LNCaP clone FGC (cell line): ENCODE results near the gene CMPK1.
"Not testable (repeated sequence)": the region's sequence is repeated elsewhere in the genome, so short reads cannot be mapped to it uniquely, and the experiment has no call there.

Experiments used
- DNase-seq: peaks from one replicate; pipeline ENCODE4 v3.0.0-alpha.2; 2011; ENCODE audit warnings: low read depth
- H3K4me3 ChIP-seq: 2 replicates; pipeline ENCODE4 v1.5.1; 2011; ENCODE audit warnings: mild to moderate bottlenecking, low read depth, low read length, control low read depth
- CTCF ChIP-seq: IDR thresholded peaks from 2 replicates; pipeline ENCODE4 v1.5.1; 2012; ENCODE audit warnings: mild to moderate bottlenecking; ENCODE audit not compliant: control insufficient read depth, insufficient read depth; ENCODE audit errors: extremely low read depth

CMPK1 gene

GRCh38 chr1:47313915-47314664, 19.5 kb upstream of the CMPK1 start, which contains the start of gene STIL:
Gene STIL, minus strand, starts transcription at chr1:47314147. Its CDS starts 3,828 bp downstream, at chr1:47310319.
- TF ChIP-seq CTCF: no peak
- peak; percentile 99 for DNase-seq
- H3K4me3 ChIP-seq: peak within 1 kb of the TSS; percentile 95

GRCh38 chr1:47317841-47318240, 15.7 kb upstream of the CMPK1 start:
- no peak for DNase-seq
- TF ChIP-seq CTCF: no peak
- H3K4me3 ChIP-seq: no peak overlapping the region

- not testable (repeated sequence) for H3K4me3 ChIP-seq
These were observed 13.6 kb upstream of the CMPK1 start for GRCh38 chr1:47319968-47320367.

GRCh38 chr1:47323599-47324031, 10.0 kb upstream of the CMPK1 start:
- no peak overlapping the region for H3K4me3 ChIP-seq
- DNase-seq: no peak

More at GRCh38 chr1:47319968-47320367, 13.6 kb upstream of the CMPK1 start:
- DNase-seq: not testable (repeated sequence)

GRCh38 chr1:47324682-47325081, 8.9 kb upstream of the CMPK1 start:
- no peak for TF ChIP-seq CTCF
- no peak for DNase-seq
- H3K4me3 ChIP-seq: no peak overlapping the region

More at GRCh38 chr1:47323599-47324031, 10.0 kb upstream of the CMPK1 start:
- TF ChIP-seq CTCF: no peak

- TF ChIP-seq CTCF: no peak
- no peak overlapping the region for H3K4me3 ChIP-seq
- DNase-seq: no peak
These were observed 8.1 kb upstream of the CMPK1 start for GRCh38 chr1:47325528-47325927.

- TF ChIP-seq CTCF: no peak
- H3K4me3 ChIP-seq: no peak overlapping the region
- no peak for DNase-seq
These were observed 7.3 kb upstream of the CMPK1 start for GRCh38 chr1:47326271-47326670.
